HEK293 (cell line): ENCODE results near the gene BEST1.

Experiments used
- CTCF ChIA-PET: fragments of 350-600 bp; formaldehyde crosslinking; extraction: SDS; loops from one replicate; lab custom pipeline; 2021; ENCODE audit warnings: antibody characterized with exemption; lab: Yijun Ruan, JAX
- POLR2A ChIA-PET: fragments of 300-600 bp; formaldehyde crosslinking; extraction: SDS; loops from one replicate; lab custom pipeline; 2020; ENCODE audit warnings: antibody characterized with exemption, inconsistent platforms; lab: Yijun Ruan, JAX
- H3K27ac ChIP-seq: fragments of 200-500 bp; sonication (Bioruptor generic); 2 replicates; pipeline ENCODE4 v1.5.1; 2014; ENCODE audit warnings: low read depth, low read length, control low read depth, inconsistent platforms; ENCODE audit errors: extremely low read depth
- H3K36me3 ChIP-seq, 2 experiments: fragments of 200-500 bp in 1 of 2; sonication (Bioruptor generic) in 1 of 2; 1 replicate in 1 of 2; 2 replicates in 1 of 2; pipeline ENCODE4 v1.5.1; 2014 to 2017; ENCODE audit warnings: inconsistent platforms in 2 of 2, low read length in 2 of 2; ENCODE audit not compliant: control insufficient read depth in 2 of 2, insufficient read depth in 1 of 2
- H3K4me1 ChIP-seq: fragments of 200-500 bp; sonication (Bioruptor generic); 2 replicates; pipeline ENCODE4 v1.5.1; 2014; ENCODE audit warnings: mild to moderate bottlenecking, low read length, inconsistent platforms; ENCODE audit not compliant: control insufficient read depth, insufficient read depth
- H3K4me3 ChIP-seq: 2 replicates; pipeline ENCODE4 v1.5.1; 2011; ENCODE audit warnings: low read depth, mild to moderate bottlenecking, control low read depth, low read length, moderate library complexity
- H3K9me3 ChIP-seq: fragments of 200-500 bp; sonication (Bioruptor generic); 2 replicates; pipeline ENCODE4 v1.5.1; 2014; ENCODE audit warnings: low read depth, low read length, inconsistent platforms; ENCODE audit not compliant: control insufficient read depth, insufficient read depth
- EGR2 ChIP-seq: fragments of 450-650 bp; formaldehyde crosslinking; IDR thresholded peaks from 2 replicates; pipeline ENCODE4 v1.5.1; 2016; ENCODE audit warnings: low read depth, missing biosample characterization, missing genetic modification characterization
- GLIS1 ChIP-seq: fragments of 450-650 bp; formaldehyde crosslinking; IDR thresholded peaks from 2 replicates; pipeline ENCODE4 v1.5.1; 2016; ENCODE audit warnings: missing biosample characterization, missing genetic modification characterization
- HOXA7 ChIP-seq: sonication (generic); formaldehyde crosslinking; IDR thresholded peaks from 2 replicates; pipeline ENCODE4 v1.8.1; 2022; ENCODE audit warnings: missing genetic modification reagents, borderline replicate concordance
- KLF7 ChIP-seq: fragments of 450-650 bp; formaldehyde crosslinking; IDR thresholded peaks from 2 replicates; pipeline ENCODE4 v1.5.1; 2016; ENCODE audit warnings: missing biosample characterization, missing genetic modification characterization, borderline replicate concordance
- SETDB1 ChIP-seq: IDR thresholded peaks from one replicate; pipeline ENCODE4 v1.6.1; 2017; ENCODE audit warnings: mild to moderate bottlenecking, low read length, moderate library complexity, mixed read lengths; ENCODE audit not compliant: insufficient read length
- TRIM28 ChIP-seq: IDR thresholded peaks from 2 replicates; pipeline ENCODE4 v1.6.1; 2011; ENCODE audit warnings: low read length, control low read depth, borderline replicate concordance
- ZFHX2 ChIP-seq: fragments of 450-650 bp; formaldehyde crosslinking; conservative IDR thresholded peaks from 2 replicates; pipeline ENCODE4 v1.5.1; 2016; ENCODE audit warnings: missing biosample characterization, missing genetic modification characterization
- ZNF114 ChIP-seq: fragments of 450-650 bp; formaldehyde crosslinking; IDR thresholded peaks from 2 replicates; pipeline ENCODE4 v1.5.0; 2017; ENCODE audit warnings: missing biosample characterization, missing genetic modification characterization
- ZNF155 ChIP-seq: fragments of 450-650 bp; formaldehyde crosslinking; IDR thresholded peaks from 2 replicates; pipeline ENCODE4 v1.5.1; 2016; ENCODE audit warnings: missing biosample characterization, missing genetic modification characterization
- ZNF341 ChIP-seq: fragments of 450-650 bp; formaldehyde crosslinking; IDR thresholded peaks from 2 replicates; pipeline ENCODE4; 2016; ENCODE audit warnings: low read depth, missing biosample characterization, missing genetic modification characterization
- ZNF394 ChIP-seq: fragments of 450-650 bp; formaldehyde crosslinking; IDR thresholded peaks from 2 replicates; pipeline ENCODE4 v1.5.1; 2016; ENCODE audit warnings: missing biosample characterization, missing genetic modification characterization, mild to moderate bottlenecking, moderate library complexity, borderline replicate concordance
- ZNF626 ChIP-seq: fragments of 450-650 bp; sonication (Bioruptor Pico); formaldehyde crosslinking; IDR thresholded peaks from 2 replicates; pipeline ENCODE4 v1.5.1; 2018; ENCODE audit warnings: missing biosample characterization, missing genetic modification characterization, inconsistent platforms
- ZNF660 ChIP-seq: fragments of 450-650 bp; IDR thresholded peaks from 2 replicates; pipeline ENCODE4 v1.5.1; 2018; ENCODE audit warnings: missing biosample characterization, mild to moderate bottlenecking, missing genetic modification characterization
- ZNF701 ChIP-seq: fragments of 450-650 bp; formaldehyde crosslinking; IDR thresholded peaks from 2 replicates; pipeline ENCODE4 v1.5.1; 2016; ENCODE audit warnings: missing biosample characterization, missing genetic modification characterization
- ZSCAN23 ChIP-seq: fragments of 450-650 bp; formaldehyde crosslinking; IDR thresholded peaks from 2 replicates; pipeline ENCODE4 v1.5.1; 2016; ENCODE audit warnings: missing biosample characterization, missing genetic modification characterization
- TF ChIP-seq, protein P1 (sequence below): fragments of 450-650 bp; formaldehyde crosslinking; IDR thresholded peaks from 2 replicates; pipeline ENCODE4 v1.5.1; 2017; ENCODE audit warnings: missing biosample characterization, mild to moderate bottlenecking, missing genetic modification characterization, moderate library complexity
- TF ChIP-seq, protein P2 (sequence below): fragments of 450-650 bp; formaldehyde crosslinking; IDR thresholded peaks from 2 replicates; pipeline ENCODE4 v1.5.1; 2016; ENCODE audit warnings: missing biosample characterization, missing genetic modification characterization
- TF ChIP-seq, protein P3 (sequence below): fragments of 450-650 bp; formaldehyde crosslinking; IDR thresholded peaks from 2 replicates; pipeline ENCODE4 v1.5.1; 2017; ENCODE audit warnings: missing biosample characterization, missing genetic modification characterization

Gene BEST1

GRCh38 chr11:61925736-61926135, 24.4 kb upstream of the BEST1 start (continued):
- no peak for TF ChIP-seq ZNF114 (tag by site-specific recombination)
- no peak for TF ChIP-seq ZNF394 (tag by site-specific recombination)
- no peak for TF ChIP-seq ZNF701
- TF ChIP-seq HOXA7 = no peak

DNA sequence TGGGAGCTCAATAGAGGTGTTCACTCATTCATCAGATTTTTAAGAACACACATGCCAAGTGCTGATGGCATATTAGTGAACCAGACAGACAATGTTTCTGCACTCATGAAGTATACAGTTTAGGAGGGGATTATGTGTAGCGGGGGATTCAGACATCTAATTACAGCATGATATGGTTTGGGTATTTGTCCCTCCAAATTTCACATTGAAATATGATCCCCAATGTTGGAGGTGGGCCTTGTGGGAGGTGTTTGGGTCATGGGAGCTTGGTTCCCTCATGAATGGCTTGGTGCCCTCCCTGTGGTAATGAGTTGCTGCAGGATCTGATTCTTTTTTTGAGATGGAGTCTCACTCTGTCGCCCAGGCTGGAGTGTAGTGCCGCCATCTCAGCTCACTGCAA, 23.9 kb upstream of the BEST1 start:
- CTCF ChIA-PET = interaction anchor here (0.9 to 9.8 kb wide), 3 partner anchors 20 to 26 kb away, joined by 3 to 88 read pairs (median 12); no protein-coding TSS in a partner anchor
- Histone ChIP-seq H3K27ac (no peak overlapping the region), H3K9me3 (no peaks in the 10 kb centered on the region), H3K36me3 (no peaks in the 10 kb centered on the region), H3K4me1 (no peaks in the 10 kb centered on the region), H3K4me3 (no peak overlapping the region)
- POLR2A ChIA-PET = no interaction called here
- TF ChIP-seq ZSCAN23 (tag by site-specific recombination) (no peak), ZFHX2 (tag by site-specific recombination) (peak; percentile 76), EGR2 (peak; percentile 51), GLIS1 (0 out of 2 replicates have a peak, but pooled peaks have one; percentile 26), TRIM28 (no peak)
- TF ChIP-seq, protein P1, sequence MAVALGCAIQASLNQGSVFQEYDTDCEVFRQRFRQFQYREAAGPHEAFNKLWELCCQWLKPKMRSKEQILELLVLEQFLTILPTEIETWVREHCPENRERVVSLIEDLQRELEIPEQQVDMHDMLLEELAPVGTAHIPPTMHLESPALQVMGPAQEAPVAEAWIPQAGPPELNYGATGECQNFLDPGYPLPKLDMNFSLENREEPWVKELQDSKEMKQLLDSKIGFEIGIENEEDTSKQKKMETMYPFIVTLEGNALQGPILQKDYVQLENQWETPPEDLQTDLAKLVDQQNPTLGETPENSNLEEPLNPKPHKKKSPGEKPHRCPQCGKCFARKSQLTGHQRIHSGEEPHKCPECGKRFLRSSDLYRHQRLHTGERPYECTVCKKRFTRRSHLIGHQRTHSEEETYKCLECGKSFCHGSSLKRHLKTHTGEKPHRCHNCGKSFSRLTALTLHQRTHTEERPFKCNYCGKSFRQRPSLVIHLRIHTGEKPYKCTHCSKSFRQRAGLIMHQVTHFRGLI (tag by site-specific recombination) = no peak

GRCh38 chr11:61927501-61927900, 22.6 kb upstream of the BEST1 start:
- CTCF ChIA-PET = interaction anchor here (2.1 to 9.8 kb wide), 2 partner anchors 20 to 27 kb away, joined by 14 to 88 read pairs; no protein-coding TSS in a partner anchor
- no peaks in the 10 kb centered on the region for H3K36me3 ChIP-seq
- no peaks in the 10 kb centered on the region for H3K4me1 ChIP-seq
- no peak overlapping the region for H3K4me3 ChIP-seq
- H3K9me3 ChIP-seq = no peaks in the 10 kb centered on the region
- no peak overlapping the region for H3K27ac ChIP-seq
- POLR2A ChIA-PET = no interaction called here
- TF ChIP-seq ZNF341 (tag by site-specific recombination) = peak; percentile 56; the same call in 1 of the 2 replicates
- peak; percentile 23; the same call in 1 of the 2 replicates for TF ChIP-seq GLIS1
- peak; percentile 70 for TF ChIP-seq SETDB1
- no peak for TF ChIP-seq ZNF155 (tag by site-specific recombination)
- TF ChIP-seq, protein P2, sequence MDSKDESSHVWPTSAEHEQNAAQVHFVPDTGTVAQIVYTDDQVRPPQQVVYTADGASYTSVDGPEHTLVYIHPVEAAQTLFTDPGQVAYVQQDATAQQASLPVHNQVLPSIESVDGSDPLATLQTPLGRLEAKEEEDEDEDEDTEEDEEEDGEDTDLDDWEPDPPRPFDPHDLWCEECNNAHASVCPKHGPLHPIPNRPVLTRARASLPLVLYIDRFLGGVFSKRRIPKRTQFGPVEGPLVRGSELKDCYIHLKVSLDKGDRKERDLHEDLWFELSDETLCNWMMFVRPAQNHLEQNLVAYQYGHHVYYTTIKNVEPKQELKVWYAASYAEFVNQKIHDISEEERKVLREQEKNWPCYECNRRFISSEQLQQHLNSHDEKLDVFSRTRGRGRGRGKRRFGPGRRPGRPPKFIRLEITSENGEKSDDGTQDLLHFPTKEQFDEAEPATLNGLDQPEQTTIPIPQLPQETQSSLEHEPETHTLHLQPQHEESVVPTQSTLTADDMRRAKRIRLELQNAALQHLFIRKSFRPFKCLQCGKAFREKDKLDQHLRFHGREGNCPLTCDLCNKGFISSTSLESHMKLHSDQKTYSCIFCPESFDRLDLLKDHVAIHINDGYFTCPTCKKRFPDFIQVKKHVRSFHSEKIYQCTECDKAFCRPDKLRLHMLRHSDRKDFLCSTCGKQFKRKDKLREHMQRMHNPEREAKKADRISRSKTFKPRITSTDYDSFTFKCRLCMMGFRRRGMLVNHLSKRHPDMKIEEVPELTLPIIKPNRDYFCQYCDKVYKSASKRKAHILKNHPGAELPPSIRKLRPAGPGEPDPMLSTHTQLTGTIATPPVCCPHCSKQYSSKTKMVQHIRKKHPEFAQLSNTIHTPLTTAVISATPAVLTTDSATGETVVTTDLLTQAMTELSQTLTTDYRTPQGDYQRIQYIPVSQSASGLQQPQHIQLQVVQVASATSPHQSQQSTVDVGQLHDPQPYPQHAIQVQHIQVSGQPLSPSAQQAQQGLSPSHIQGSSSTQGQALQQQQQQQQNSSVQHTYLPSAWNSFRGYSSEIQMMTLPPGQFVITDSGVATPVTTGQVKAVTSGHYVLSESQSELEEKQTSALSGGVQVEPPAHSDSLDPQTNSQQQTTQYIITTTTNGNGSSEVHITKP (tag by site-specific recombination) = peak; percentile 75

- Histone ChIP-seq H3K4me3 (no peak overlapping the region), H3K27ac (no peak overlapping the region), H3K4me1 (no peaks in the 10 kb centered on the region), H3K9me3 (no peaks in the 10 kb centered on the region), H3K36me3 (no peaks in the 10 kb centered on the region)
- TF ChIP-seq, protein P3, sequence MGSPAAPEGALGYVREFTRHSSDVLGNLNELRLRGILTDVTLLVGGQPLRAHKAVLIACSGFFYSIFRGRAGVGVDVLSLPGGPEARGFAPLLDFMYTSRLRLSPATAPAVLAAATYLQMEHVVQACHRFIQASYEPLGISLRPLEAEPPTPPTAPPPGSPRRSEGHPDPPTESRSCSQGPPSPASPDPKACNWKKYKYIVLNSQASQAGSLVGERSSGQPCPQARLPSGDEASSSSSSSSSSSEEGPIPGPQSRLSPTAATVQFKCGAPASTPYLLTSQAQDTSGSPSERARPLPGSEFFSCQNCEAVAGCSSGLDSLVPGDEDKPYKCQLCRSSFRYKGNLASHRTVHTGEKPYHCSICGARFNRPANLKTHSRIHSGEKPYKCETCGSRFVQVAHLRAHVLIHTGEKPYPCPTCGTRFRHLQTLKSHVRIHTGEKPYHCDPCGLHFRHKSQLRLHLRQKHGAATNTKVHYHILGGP (tag by site-specific recombination) = no peak
- TF ChIP-seq ZFHX2 (tag by site-specific recombination) (no peak), ZNF626 (tag by site-specific recombination) (no peak), ZSCAN23 (tag by site-specific recombination) (no peak), ZNF701 (no peak), KLF7 (tag by site-specific recombination) (no peak), ZNF660 (tag by site-specific recombination) (no peak)
- ChIA-PET CTCF (interaction anchor here (0.6 to 9.8 kb wide), 7 partner anchors 16 to 166 kb away, joined by 3 to 88 read pairs (median 4); no protein-coding TSS in a partner anchor), POLR2A (interaction anchor here (0.7 to 0.8 kb wide), 2 partner anchors 17 to 54 kb away, joined by 3 read pairs; no protein-coding TSS in a partner anchor)
Observed at GRCh38 chr11:61928606-61929005, 21.5 kb upstream of the BEST1 start.
